H1 (cell line): ENCODE results near the gene OR5M11. TPM values are rescaled to one million over a fixed set of nuclear protein-coding genes. Genes with fewer than 3 reads are reported as not detected.

Experiments used
- CBX5 ChIP-seq: fragments of 300-800, 300-1000 bp; sonication (generic); IDR thresholded peaks from 2 replicates; pipeline ENCODE4 v1.7.1; 2016; ENCODE audit warnings: antibody characterized with exemption, low read length, low read depth
- EGR1 ChIP-seq: IDR thresholded peaks from 2 replicates; pipeline ENCODE4 v1.6.1; 2011; ENCODE audit warnings: low read depth, low read length, borderline replicate concordance
- KDM5A ChIP-seq: fragments of 200-600 bp; IDR thresholded peaks from 2 replicates; pipeline ENCODE4 v1.7.1; 2012; ENCODE audit warnings: mild to moderate bottlenecking, low read length, inconsistent platforms, mixed read lengths
- PHF8 ChIP-seq: fragments of 200-600 bp; sonication (generic); conservative IDR thresholded peaks from 2 replicates; pipeline ENCODE4 v1.7.1; 2012; ENCODE audit warnings: low read depth, mild to moderate bottlenecking, inconsistent platforms, low read length, moderate library complexity
- polyA plus RNA-seq, 7 experiments: library from polyadenylated mRNA; depleted of rRNA in 3 of 7; stranded (reverse) in 5 of 7; unstranded in 2 of 7; fragments of >200 nt in 5 of 7; fragments of 200-250 nt in 2 of 7; gene quantifications; 1 replicate in 5 of 7; 2 replicates in 1 of 7; 4 replicates in 1 of 7; pipeline versions ENCODE4 v1.2.1 to v1.2.3, GENCODE V29; 2011 to 2013; ENCODE audit warnings: missing spikeins in 2 of 7, mixed read lengths in 2 of 7
- total RNA-seq: library from RNA; stranded (reverse); fragmentation: NEBNext Ultra II Directional; extraction: Animal tissue kit (Norgen Biotek cat#: 25700); gene quantifications from 2 replicates; pipeline ENCODE4 v1.2.1, GENCODE V29; 2021

OR5M11 gene
- total and polyA plus RNA-seq, 2 of the 8 experiments (the other 6 are each of a cell fraction or from before 2014, with no cell fraction given) = 0.08 TPM; not detected in 1

DNA sequence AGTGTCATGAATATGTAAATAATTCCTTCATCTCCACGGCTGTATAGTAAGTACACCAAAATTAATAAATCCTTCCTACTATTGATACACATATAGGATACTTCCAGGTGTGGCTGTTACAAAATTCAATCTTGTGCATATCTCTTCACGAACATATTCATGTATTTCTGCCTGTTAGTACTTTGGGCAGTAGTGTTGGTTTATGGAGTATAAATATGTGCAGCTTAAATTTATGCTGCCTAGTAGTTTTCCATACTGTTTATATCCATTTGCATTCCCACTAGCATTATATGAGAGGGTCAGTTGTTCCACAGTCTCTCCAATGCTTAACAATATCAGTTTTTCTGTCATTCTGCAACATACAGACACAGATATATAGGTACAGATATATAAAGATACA, 47.9 kb downstream of the OR5M11 start (continued):
- no peak for TF ChIP-seq KDM5A
- TF ChIP-seq PHF8 = no peak
- TF ChIP-seq EGR1 = no peak
- no peak for TF ChIP-seq CBX5
- TF ChIP-seq, all 59 proteins: peak for 0

Other genes starting within 250 kb of the OR5M11 start
- gene OR8K3, start 228.1 kb downstream of the OR5M11 start, total RNA-seq = not detected in 2 replicates
- gene OR8K3, start 228.1 kb downstream of the OR5M11 start, polyA plus RNA-seq (2011; rRNA removed) = not detected in 2 replicates
- gene OR8K1, start 197.2 kb downstream of the OR5M11 start, total RNA-seq = not detected in 2 replicates
- not detected in 2 replicates for gene OR8K1, start 197.2 kb downstream of the OR5M11 start, polyA plus RNA-seq (2011; rRNA removed)
- not detected in 2 replicates for gene OR8J1, start 189.0 kb downstream of the OR5M11 start, total RNA-seq
- not detected in 2 replicates for gene OR8J1, start 189.0 kb downstream of the OR5M11 start, polyA plus RNA-seq (2011; rRNA removed)
- not detected in 2 replicates for gene OR8U1, start 167.6 kb downstream of the OR5M11 start, total RNA-seq
- not detected in 2 replicates for gene OR8U1, start 167.6 kb downstream of the OR5M11 start, polyA plus RNA-seq (2011; rRNA removed)
- not detected in 2 replicates for gene OR5AL1, start 130.6 kb downstream of the OR5M11 start, total RNA-seq
- gene OR5AL1, start 130.6 kb downstream of the OR5M11 start, polyA plus RNA-seq (2011; rRNA removed) = not detected in 2 replicates
- gene OR5M3, start 69.9 kb downstream of the OR5M11 start, total RNA-seq = not detected in 2 replicates
- not detected in 2 replicates for gene OR5M3, start 69.9 kb downstream of the OR5M11 start, polyA plus RNA-seq (2011; rRNA removed)
- gene OR5M8, start 51.9 kb downstream of the OR5M11 start, total RNA-seq = not detected in 2 replicates
- not detected in 2 replicates for gene OR5M8, start 51.9 kb downstream of the OR5M11 start, polyA plus RNA-seq (2011; rRNA removed)
- gene OR5M10, start 34.5 kb upstream of the OR5M11 start, total RNA-seq = not detected in 2 replicates
- not detected in 2 replicates for gene OR5M10, start 34.5 kb upstream of the OR5M11 start, polyA plus RNA-seq (2011; rRNA removed)
- gene OR5M1, start 71.6 kb upstream of the OR5M11 start, total RNA-seq = not detected in 2 replicates
- not detected in 2 replicates for gene OR5M1, start 71.6 kb upstream of the OR5M11 start, polyA plus RNA-seq (2011; rRNA removed)
- not detected in 2 replicates for gene OR5AP2, start 99.2 kb upstream of the OR5M11 start, total RNA-seq
- gene OR5AP2, start 99.2 kb upstream of the OR5M11 start, polyA plus RNA-seq (2011; rRNA removed) = not detected in 2 replicates
- not detected in 2 replicates for gene OR5AR1, start 120.4 kb upstream of the OR5M11 start, total RNA-seq
- 0.12 TPM in 1 of 2 replicates, not detected in the other for gene OR5AR1, start 120.4 kb upstream of the OR5M11 start, polyA plus RNA-seq (2011; rRNA removed)
- not detected in 2 replicates for gene OR9G1, start 155.8 kb upstream of the OR5M11 start, total RNA-seq
- gene OR9G1, start 155.8 kb upstream of the OR5M11 start, polyA plus RNA-seq (2011; rRNA removed) = not detected in 2 replicates
- not detected in 2 replicates for gene OR9G4, start 205.4 kb upstream of the OR5M11 start, total RNA-seq
- not detected in 2 replicates for gene OR9G4, start 205.4 kb upstream of the OR5M11 start, polyA plus RNA-seq (2011; rRNA removed)